H1 (cell line): ENCODE measurements around the gene TRIM41. TPM values are rescaled to one million over a fixed set of nuclear protein-coding genes. Genes with fewer than 3 reads are reported as not detected.

Experiments
- BRCA1 ChIP-seq: IDR thresholded peaks from 2 replicates; pipeline ENCODE4 v1.6.1; 2012; ENCODE audit warnings: low read depth, low read length, improper control_type of control experiment
- CHD1 ChIP-seq: IDR thresholded peaks from 2 replicates; pipeline ENCODE4 v1.6.1; 2012; ENCODE audit warnings: low read depth, low read length, improper control_type of control experiment
- CREB1 ChIP-seq: IDR thresholded peaks from 2 replicates; pipeline ENCODE4 v1.6.1; 2012; ENCODE audit warnings: inconsistent platforms
- CTCF ChIP-seq, 3 experiments: IDR thresholded peaks; 1 replicate in 2 of 3; 2 replicates in 1 of 3; pipeline versions ENCODE4 v1.5.1 to v1.6.1; 2011; ENCODE audit warnings: low read length in 3 of 3, mild to moderate bottlenecking in 3 of 3, inconsistent platforms in 2 of 3, low read depth in 1 of 3, moderate library complexity in 1 of 3; ENCODE audit not compliant: insufficient read depth in 1 of 3; ENCODE audit errors: control extremely low read depth in 1 of 3
- E2F6 ChIP-seq: IDR thresholded peaks from 2 replicates; pipeline ENCODE4 v1.6.1; 2012; ENCODE audit warnings: inconsistent platforms
- EZH2 ChIP-seq: fragments of 200-600 bp; sonication (generic); IDR thresholded peaks from 2 replicates; pipeline ENCODE4 v1.7.1; 2012; ENCODE audit warnings: low read depth, mild to moderate bottlenecking, moderate library complexity, low read length, inconsistent platforms; ENCODE audit not compliant: severe bottlenecking
- HDAC2 ChIP-seq, 2 experiments: fragments of 300-600 bp in 1 of 2; sonication (generic) in 1 of 2; IDR thresholded peaks; 2 replicates each; pipeline ENCODE4 v1.6.1; 2011 to 2012; ENCODE audit warnings: low read depth in 2 of 2, low read length in 2 of 2, mild to moderate bottlenecking in 2 of 2, moderate library complexity in 2 of 2, borderline replicate concordance in 1 of 2, inconsistent platforms in 1 of 2
- HDAC6 ChIP-seq: IDR thresholded peaks from one replicate; pipeline ENCODE4 v1.7.1; 2012; ENCODE audit warnings: low read depth, mild to moderate bottlenecking, inconsistent platforms, low read length, moderate library complexity
- KDM4A ChIP-seq: IDR thresholded peaks from one replicate; pipeline ENCODE4 v1.7.1; 2012; ENCODE audit warnings: low read depth, mild to moderate bottlenecking, moderate library complexity, low read length, inconsistent platforms; ENCODE audit not compliant: severe bottlenecking
- MAFK ChIP-seq: IDR thresholded peaks from 2 replicates; pipeline ENCODE4 v1.6.1; 2012; ENCODE audit warnings: low read depth, mild to moderate bottlenecking, improper control_type of control experiment, low read length
- PHF8 ChIP-seq: fragments of 200-600 bp; sonication (generic); conservative IDR thresholded peaks from 2 replicates; pipeline ENCODE4 v1.7.1; 2012; ENCODE audit warnings: low read depth, mild to moderate bottlenecking, inconsistent platforms, low read length, moderate library complexity
- RNF2 ChIP-seq: fragments of 200-900, 300-1000 bp; sonication (generic); IDR thresholded peaks from 2 replicates; pipeline ENCODE4 v1.7.1; 2016; ENCODE audit warnings: borderline replicate concordance, low read depth, mild to moderate bottlenecking, antibody characterized with exemption, low read length; ENCODE audit not compliant: poor library complexity, severe bottlenecking; ENCODE audit errors: missing control alignments
- RXRA ChIP-seq: IDR thresholded peaks from 2 replicates; pipeline ENCODE4 v1.6.1; 2011; ENCODE audit warnings: low read depth, mild to moderate bottlenecking, low read length, moderate library complexity; ENCODE audit not compliant: insufficient read depth
- SAP30 ChIP-seq: fragments of 300-600 bp; sonication (generic); IDR thresholded peaks from 2 replicates; pipeline ENCODE4 v1.7.1; 2012; ENCODE audit warnings: low read length, moderate library complexity, mild to moderate bottlenecking, inconsistent platforms; ENCODE audit not compliant: insufficient read depth, insufficient replicate concordance
- SIX5 ChIP-seq: IDR thresholded peaks from 2 replicates; pipeline ENCODE4 v1.6.1; 2011; ENCODE audit warnings: mild to moderate bottlenecking, low read depth, low read length
- SRF ChIP-seq: IDR thresholded peaks from 2 replicates; pipeline ENCODE4 v1.6.1; 2011; ENCODE audit warnings: mild to moderate bottlenecking, low read depth, low read length, moderate library complexity
- SUZ12 ChIP-seq: fragments of 200-600 bp; sonication (generic); IDR thresholded peaks from 2 replicates; pipeline ENCODE4 v1.6.1; 2012; ENCODE audit warnings: mild to moderate bottlenecking, inconsistent platforms, low read length, moderate library complexity, mixed read lengths
- TAF1 ChIP-seq: IDR thresholded peaks from 2 replicates; pipeline ENCODE4 v1.6.1; 2011; ENCODE audit warnings: mild to moderate bottlenecking, low read depth, low read length
- TBP ChIP-seq: IDR thresholded peaks from 2 replicates; pipeline ENCODE4 v1.6.1; 2011; ENCODE audit warnings: low read depth, low read length, improper control_type of control experiment
- YY1 ChIP-seq: IDR thresholded peaks from 2 replicates; pipeline ENCODE4 v1.6.1; 2011; ENCODE audit warnings: low read depth, mild to moderate bottlenecking, low read length
- polyA plus RNA-seq, 7 experiments: library from polyadenylated mRNA; depleted of rRNA in 3 of 7; stranded (reverse) in 5 of 7; unstranded in 2 of 7; fragments of >200 nt in 5 of 7; fragments of 200-250 nt in 2 of 7; gene quantifications; 1 replicate in 5 of 7; 2 replicates in 1 of 7; 4 replicates in 1 of 7; pipeline versions ENCODE4 v1.2.1 to v1.2.3, GENCODE V29; 2011 to 2013; ENCODE audit warnings: missing spikeins in 2 of 7, mixed read lengths in 2 of 7
- total RNA-seq: library from RNA; stranded (reverse); fragmentation: NEBNext Ultra II Directional; extraction: Animal tissue kit (Norgen Biotek cat#: 25700); gene quantifications from 2 replicates; pipeline ENCODE4 v1.2.1, GENCODE V29; 2021

TRIM41 gene
- total and polyA plus RNA-seq, 2 of the 8 experiments (the other 6 are each of a cell fraction or from before 2014, with no cell fraction given), result 12.9 to 21.6 TPM

- no peak for TF ChIP-seq RNF2
- TF ChIP-seq PHF8, result no peak
- no peak for TF ChIP-seq CHD1
- TF ChIP-seq E2F6, result no peak
- no peak for TF ChIP-seq BRCA1
- no peak for TF ChIP-seq SAP30
- no peak for TF ChIP-seq EZH2
- peak in 2 of 3 experiments; percentile 2 to 17; a peak in 1 of 4 replicates for TF ChIP-seq CTCF (IDR thresholded peaks at IDR 0.05; ENCODE audit: control extremely low read depth in 1 of 3, insufficient read depth in 1 of 3, low read depth in 1 of 3, low read length in 3 of 3)
- no peak for TF ChIP-seq SUZ12
- TF ChIP-seq TBP, result peak; percentile 99
- peak; percentile 43 for TF ChIP-seq CREB1
- TF ChIP-seq KDM4A, result peak; percentile 57
- no peak for TF ChIP-seq HDAC6
- no peak for TF ChIP-seq SRF
- no peak for TF ChIP-seq SIX5
- peak; percentile 79; the same call in 1 of the 2 replicates for TF ChIP-seq MAFK
- no peak for TF ChIP-seq YY1
- TF ChIP-seq TAF1, result no peak
- no peak for TF ChIP-seq RXRA
- TF ChIP-seq HDAC2 (IDR thresholded peaks at IDR 0.05; ENCODE audit: borderline replicate concordance in 1 of 2, low read depth in 2 of 2, low read length in 2 of 2), result peak; percentile 19 to 61; a peak in 1 of 4 replicates
These were observed 49.4 kb upstream of the TRIM41 start (continued) for GRCh38 chr5:181173420-181174342.
